ENCODE measurements around the gene IGF2.

Gene IGF2

DNA sequence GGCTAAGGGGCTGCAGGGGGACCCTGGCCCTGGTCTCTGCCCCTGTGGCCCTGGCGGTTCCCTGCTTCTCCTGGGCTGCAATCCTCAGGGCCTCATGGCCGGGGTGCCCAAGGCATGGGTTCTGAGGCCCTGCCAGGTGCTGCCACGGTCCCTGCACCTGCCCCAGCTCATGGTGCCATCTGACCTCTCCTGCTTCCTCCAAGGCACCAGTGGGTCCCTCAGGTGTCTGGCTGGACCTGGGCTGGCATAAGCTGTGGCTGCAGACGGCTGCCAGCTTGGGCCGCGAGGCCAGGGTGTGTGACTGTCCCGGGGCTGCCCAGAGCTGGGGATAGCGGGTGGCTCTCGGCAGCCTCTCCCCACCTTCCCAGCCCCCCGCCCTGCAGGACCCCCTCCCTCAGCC, 19.8 kb upstream of the IGF2 start:
- no peak overlapping the region for H3K27ac ChIP-seq
- TF ChIP-seq, protein P1, sequence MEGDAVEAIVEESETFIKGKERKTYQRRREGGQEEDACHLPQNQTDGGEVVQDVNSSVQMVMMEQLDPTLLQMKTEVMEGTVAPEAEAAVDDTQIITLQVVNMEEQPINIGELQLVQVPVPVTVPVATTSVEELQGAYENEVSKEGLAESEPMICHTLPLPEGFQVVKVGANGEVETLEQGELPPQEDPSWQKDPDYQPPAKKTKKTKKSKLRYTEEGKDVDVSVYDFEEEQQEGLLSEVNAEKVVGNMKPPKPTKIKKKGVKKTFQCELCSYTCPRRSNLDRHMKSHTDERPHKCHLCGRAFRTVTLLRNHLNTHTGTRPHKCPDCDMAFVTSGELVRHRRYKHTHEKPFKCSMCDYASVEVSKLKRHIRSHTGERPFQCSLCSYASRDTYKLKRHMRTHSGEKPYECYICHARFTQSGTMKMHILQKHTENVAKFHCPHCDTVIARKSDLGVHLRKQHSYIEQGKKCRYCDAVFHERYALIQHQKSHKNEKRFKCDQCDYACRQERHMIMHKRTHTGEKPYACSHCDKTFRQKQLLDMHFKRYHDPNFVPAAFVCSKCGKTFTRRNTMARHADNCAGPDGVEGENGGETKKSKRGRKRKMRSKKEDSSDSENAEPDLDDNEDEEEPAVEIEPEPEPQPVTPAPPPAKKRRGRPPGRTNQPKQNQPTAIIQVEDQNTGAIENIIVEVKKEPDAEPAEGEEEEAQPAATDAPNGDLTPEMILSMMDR (IDR thresholded peaks at IDR 0.05) = no peak
- no peaks in the 10 kb centered on the region for H3K4me1 ChIP-seq
- no peaks in the 10 kb centered on the region for H3K36me3 ChIP-seq
- intact Hi-C loops (cut with DNase I; ENCODE audit: low total_unique reads) = loop anchor here (10.0 kb wide), 2 partner anchors 274 to 504 kb away; no protein-coding TSS in a partner anchor
- H3K4me3 ChIP-seq = no peak overlapping the region
- no peak for DNase-seq
- peaks cover 0 to 94% of the 10 kb centered on the region in 2 donors for H3K27me3 ChIP-seq
- no peaks in the 10 kb centered on the region for H3K9me3 ChIP-seq

DNA sequence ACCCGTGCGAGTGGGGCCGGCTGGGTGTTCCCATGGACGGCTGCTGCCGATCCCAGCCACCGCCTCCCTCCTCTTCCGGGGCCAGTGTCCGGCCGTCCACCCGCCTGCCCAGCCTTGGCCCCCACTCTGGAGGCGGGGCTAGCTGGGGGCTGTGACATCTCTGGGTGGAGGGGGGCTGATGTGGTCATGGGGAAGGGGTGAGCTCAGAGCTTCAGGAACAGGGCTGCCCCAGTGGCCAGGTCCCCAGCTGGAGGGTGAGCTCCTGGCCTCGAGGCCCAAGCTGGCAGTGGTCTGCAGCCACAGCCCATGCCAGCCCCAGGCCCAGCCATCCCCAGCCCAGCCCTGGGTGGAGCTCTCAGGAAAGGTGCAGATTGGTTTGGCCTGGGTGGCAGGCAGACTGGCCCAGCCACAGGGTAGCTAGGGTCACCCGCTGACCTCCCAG, 19.1 kb upstream of the IGF2 start:
- intact Hi-C loops (cut with DNase I; ENCODE audit: low total_unique reads) = loop anchor here (10.0 kb wide), 2 partner anchors 274 to 504 kb away; no protein-coding TSS in a partner anchor
- TF ChIP-seq, protein P1 (IDR thresholded peaks at IDR 0.05) = no peak
- Histone ChIP-seq H3K4me3 (no peak overlapping the region), H3K36me3 (no peaks in the 10 kb centered on the region), H3K27me3 (peaks cover 0 to 88% of the 10 kb centered on the region in 2 donors), H3K4me1 (no peaks in the 10 kb centered on the region), H3K27ac (no peak overlapping the region), H3K9me3 (no peaks in the 10 kb centered on the region)
- no peak for DNase-seq

DNA sequence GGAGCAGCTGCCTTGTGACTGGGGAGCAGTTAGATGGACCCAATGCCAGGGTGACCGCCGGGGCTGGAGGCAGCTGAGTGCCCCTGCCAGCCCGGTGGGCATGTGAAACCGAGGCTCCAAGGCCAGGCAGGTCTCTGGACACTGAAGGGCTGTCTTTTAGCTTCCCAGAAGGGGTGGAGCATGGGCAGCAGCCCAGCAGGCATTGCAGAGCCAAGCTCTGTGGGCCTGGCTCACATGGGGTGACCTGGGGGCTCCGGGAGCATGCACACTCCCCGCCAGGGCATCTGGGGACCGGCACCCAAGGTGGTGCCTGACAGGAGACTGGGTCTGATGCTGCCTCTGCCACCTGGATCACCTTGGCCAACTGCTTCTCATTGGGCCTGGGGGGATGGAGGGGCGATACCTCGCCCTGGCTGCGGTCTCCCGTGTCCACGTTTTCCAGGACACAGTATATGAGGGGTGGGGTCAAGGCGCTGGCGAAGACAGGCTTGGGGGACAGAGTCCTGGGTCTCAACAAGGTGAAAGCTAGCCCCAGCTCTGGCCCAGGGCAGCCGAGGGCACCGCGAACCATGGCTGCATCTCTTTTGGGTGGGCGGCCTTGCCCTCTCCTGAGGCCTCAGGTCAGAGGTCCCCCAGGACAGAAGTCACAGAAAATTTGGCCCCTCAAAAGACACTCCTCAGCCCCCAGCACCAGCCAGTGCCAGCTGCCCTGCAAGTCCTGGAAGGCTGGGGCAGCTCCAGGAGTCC, 18.3 kb upstream of the IGF2 start:
- Histone ChIP-seq H3K9me3 (no peaks in the 10 kb centered on the region), H3K36me3 (no peaks in the 10 kb centered on the region), H3K4me3 (no peak overlapping the region), H3K27me3 (peaks cover 0 to 79% of the 10 kb centered on the region in 2 donors), H3K27ac (no peak overlapping the region), H3K4me1 (no peaks in the 10 kb centered on the region)
- intact Hi-C loops (cut with DNase I; ENCODE audit: low total_unique reads) = loop anchor here (10.0 kb wide), 2 partner anchors 273 to 503 kb away; no protein-coding TSS in a partner anchor
- DNase-seq = no peak
- TF ChIP-seq, protein P1 (IDR thresholded peaks at IDR 0.05) = no peak

DNA sequence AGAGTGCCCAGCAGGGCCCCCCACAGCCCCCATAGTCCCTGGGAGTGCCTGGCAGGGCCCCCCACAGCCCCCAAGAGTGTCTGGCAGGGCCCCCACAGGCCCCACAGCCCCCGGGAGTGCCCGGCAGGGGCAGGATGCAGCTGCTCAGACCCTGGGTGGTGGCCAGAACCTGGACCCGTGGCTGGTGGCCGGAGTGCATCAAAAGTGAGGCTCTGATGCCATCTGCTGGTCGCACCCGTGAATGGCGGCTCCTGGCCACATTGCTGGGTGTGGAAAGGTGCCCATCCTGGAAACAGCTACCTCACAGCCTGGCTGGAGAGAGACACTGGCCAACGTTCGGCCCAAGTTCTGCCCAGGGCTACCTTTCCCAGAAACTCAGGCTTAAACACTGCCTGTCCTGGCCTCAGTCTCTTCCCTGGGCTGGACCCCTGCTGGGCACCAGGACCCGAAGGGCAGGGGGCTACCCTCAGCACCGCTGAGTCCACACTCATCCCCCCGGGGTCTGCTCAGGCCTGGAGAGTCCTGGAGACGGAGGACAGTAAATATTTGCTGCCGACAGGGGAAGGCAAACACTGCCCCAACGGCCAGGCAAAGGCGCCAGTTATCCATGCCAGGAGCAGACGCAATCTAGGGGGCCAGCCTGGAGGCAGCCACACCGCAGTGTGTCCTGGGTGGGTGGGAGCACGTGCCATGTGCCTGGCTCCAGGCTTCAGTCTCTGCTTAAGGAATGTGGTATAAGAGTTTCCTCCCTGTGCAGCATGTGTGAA, 17.4 kb upstream of the IGF2 start:
- TF ChIP-seq, protein P1 (IDR thresholded peaks at IDR 0.05) = peak; percentile 61 to 62
- Histone ChIP-seq H3K36me3 (no peaks in the 10 kb centered on the region), H3K27me3 (peaks cover 0 to 72% of the 10 kb centered on the region in 2 donors), H3K4me1 (peaks cover 0 to 4% (median 2%) of the 10 kb centered on the region in 4 donors), H3K9me3 (no peaks in the 10 kb centered on the region), H3K4me3 (no peak overlapping the region), H3K27ac (no peak overlapping the region)
- intact Hi-C loops (cut with DNase I; ENCODE audit: low total_unique reads) = loop anchor here (10.0 kb wide), 2 partner anchors 272 to 502 kb away; no protein-coding TSS in a partner anchor
- DNase-seq = peak; percentile 67 to 77

DNA sequence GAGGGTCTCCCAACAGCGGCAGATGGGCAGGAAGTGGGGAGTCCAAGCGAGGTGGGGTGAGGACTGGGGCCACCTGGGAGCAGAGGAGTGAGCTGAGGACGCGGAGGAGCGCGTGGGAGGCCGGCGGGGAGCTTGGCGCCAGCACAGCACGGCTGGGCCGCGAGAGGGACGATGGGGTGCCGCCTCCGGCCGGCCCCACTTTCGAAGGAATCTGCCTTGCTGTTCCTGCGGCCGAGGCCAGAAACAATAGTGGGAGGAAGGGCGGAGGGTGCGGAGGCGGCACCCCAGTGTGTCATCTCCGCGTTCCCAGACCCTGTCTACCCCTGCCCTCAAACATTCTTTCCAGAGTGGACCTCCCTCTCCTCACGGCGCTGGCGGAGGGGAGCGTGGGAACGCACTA, 16.3 kb upstream of the IGF2 start:
- DNase-seq = no peak
- Histone ChIP-seq H3K36me3 (no peaks in the 10 kb centered on the region), H3K27me3 (peaks cover 0 to 73% of the 10 kb centered on the region in 2 donors), H3K4me1 (peaks cover 0 to 6% (median 3%) of the 10 kb centered on the region in 4 donors), H3K27ac (no peak overlapping the region), H3K9me3 (no peaks in the 10 kb centered on the region), H3K4me3 (no peak overlapping the region)
- TF ChIP-seq, protein P1 (IDR thresholded peaks at IDR 0.05) = no peak
- intact Hi-C loops (cut with DNase I; ENCODE audit: low total_unique reads) = loop anchor here (10.0 kb wide), 2 partner anchors 271 to 501 kb away; no protein-coding TSS in a partner anchor
